ENCODE measurements around the gene TM4SF4. TPM values are rescaled to one million over a fixed set of nuclear protein-coding genes. Genes with fewer than 3 reads are reported as not detected.

Gene TM4SF4
- total RNA-seq, 1 experiment from 2014 or later = not detected

GRCh38 chr3:149475451-149476060, 1.1 kb downstream of the TM4SF4 start:
- Histone ChIP-seq H3K23me2 (ENCODE audit: insufficient read length, low read depth, low read length, poor library complexity, severe bottlenecking) (no peaks in the 10 kb centered on the region), H3K23ac (ENCODE audit: insufficient read length, low read depth, low read length) (no peak overlapping the region), H3K9me3 (ENCODE audit: control insufficient read depth, low read depth, low read length) (no peaks in the 10 kb centered on the region), H2BK5ac (ENCODE audit: insufficient read length, low read length) (no peak overlapping the region), H2BK15ac (ENCODE audit: low read depth, low read length) (no peak overlapping the region), H2BK12ac (ENCODE audit: insufficient read length, low read depth, low read length) (no peak overlapping the region), H4K20me1 (ENCODE audit: control insufficient read depth, insufficient read depth, insufficient read length) (no peaks in the 10 kb centered on the region), H3K4me1 (ENCODE audit: insufficient read depth, low read length) (no peaks in the 10 kb centered on the region), H3K27me3 (ENCODE audit: insufficient read depth, low read length) (no peaks in the 10 kb centered on the region), H3K56ac (ENCODE audit: insufficient read length, low read depth, low read length) (no peak overlapping the region), H3K18ac (ENCODE audit: insufficient read length, low read depth, low read length) (no peak overlapping the region), H4K91ac (ENCODE audit: insufficient read length, low read depth, low read length) (no peak overlapping the region), H3K27ac (ENCODE audit: insufficient read length, low read depth, low read length) (no peak overlapping the region), H4K8ac (replicated peaks; ENCODE audit: insufficient read length, low read depth, low read length) (no peak overlapping the region), H3K79me2 (ENCODE audit: insufficient read depth, low read length) (no peaks in the 10 kb centered on the region), H2AFZ (ENCODE audit: low read length) (no peak overlapping the region), H4K5ac (ENCODE audit: insufficient read length, low read depth, low read length) (no peak overlapping the region), H2AK5ac (ENCODE audit: insufficient read length, low read length) (no peak overlapping the region), H3K4me2 (ENCODE audit: insufficient read depth, insufficient read length, low read length) (no peak overlapping the region), H2BK20ac (ENCODE audit: low read depth, low read length, poor library complexity, severe bottlenecking) (no peak overlapping the region), H3T11ph (ENCODE audit: low read length) (no peak overlapping the region), H2BK120ac (ENCODE audit: low read depth, low read length, poor library complexity, severe bottlenecking) (no peak overlapping the region), H3K14ac (ENCODE audit: insufficient read depth, low read length) (no peak overlapping the region), H3K4ac (ENCODE audit: low read depth, low read length) (no peak overlapping the region), H3K79me1 (ENCODE audit: insufficient read depth, low read depth, low read length, poor library complexity, severe bottlenecking) (no peaks in the 10 kb centered on the region), H3K9ac (ENCODE audit: extremely low read depth, insufficient read length, low read length) (no peak overlapping the region)
- Mint-ChIP-seq H3K4me3 (no peak overlapping the region), H3K9me3 (no peaks in the 10 kb centered on the region), H3K36me3 (ENCODE audit: insufficient read depth in 1 of 3, low read depth in 3 of 3) (no peaks in the 10 kb centered on the region), H3K27me3 (ENCODE audit: low read depth) (no peaks in the 10 kb centered on the region), H3K27ac (peak overlapping the region in 2 of 3 experiments; percentile 2 to 20; a peak in 2 of 7 replicates), H3K4me1 (peaks cover 22 to 31% of the 10 kb centered on the region in 2 experiments)
- DNase-seq = no peak
- TF ChIP-seq CTCF (conservative IDR thresholded peaks at IDR 0.05) = no peak
- WGBS (ENCODE audit: extremely low coverage, insufficient read length, low lambda C conversion rate) = no CpG with 5 or more reads among the region's 7 CpGs
